D721Med (cell line): ENCODE data around the gene COBL.

Source experiments
- DNase-seq: peaks from one replicate; pipeline ENCODE4 v3.0.0; 2011; ENCODE audit warnings: low spot score; ENCODE audit not compliant: insufficient read length
- FAIRE-seq: peaks from 2 replicates; lab custom pipeline; 2011; peaks lifted over from hg19 to GRCh38; lab: Jason Lieb, UNC
- TF ChIP-seq, protein P1 (sequence below): IDR thresholded peaks from 2 replicates; pipeline ENCODE4 v1.5.1; 2012; ENCODE audit warnings: mild to moderate bottlenecking, control low read depth; ENCODE audit not compliant: insufficient read depth; ENCODE audit errors: missing control alignments

The COBL gene

DNA sequence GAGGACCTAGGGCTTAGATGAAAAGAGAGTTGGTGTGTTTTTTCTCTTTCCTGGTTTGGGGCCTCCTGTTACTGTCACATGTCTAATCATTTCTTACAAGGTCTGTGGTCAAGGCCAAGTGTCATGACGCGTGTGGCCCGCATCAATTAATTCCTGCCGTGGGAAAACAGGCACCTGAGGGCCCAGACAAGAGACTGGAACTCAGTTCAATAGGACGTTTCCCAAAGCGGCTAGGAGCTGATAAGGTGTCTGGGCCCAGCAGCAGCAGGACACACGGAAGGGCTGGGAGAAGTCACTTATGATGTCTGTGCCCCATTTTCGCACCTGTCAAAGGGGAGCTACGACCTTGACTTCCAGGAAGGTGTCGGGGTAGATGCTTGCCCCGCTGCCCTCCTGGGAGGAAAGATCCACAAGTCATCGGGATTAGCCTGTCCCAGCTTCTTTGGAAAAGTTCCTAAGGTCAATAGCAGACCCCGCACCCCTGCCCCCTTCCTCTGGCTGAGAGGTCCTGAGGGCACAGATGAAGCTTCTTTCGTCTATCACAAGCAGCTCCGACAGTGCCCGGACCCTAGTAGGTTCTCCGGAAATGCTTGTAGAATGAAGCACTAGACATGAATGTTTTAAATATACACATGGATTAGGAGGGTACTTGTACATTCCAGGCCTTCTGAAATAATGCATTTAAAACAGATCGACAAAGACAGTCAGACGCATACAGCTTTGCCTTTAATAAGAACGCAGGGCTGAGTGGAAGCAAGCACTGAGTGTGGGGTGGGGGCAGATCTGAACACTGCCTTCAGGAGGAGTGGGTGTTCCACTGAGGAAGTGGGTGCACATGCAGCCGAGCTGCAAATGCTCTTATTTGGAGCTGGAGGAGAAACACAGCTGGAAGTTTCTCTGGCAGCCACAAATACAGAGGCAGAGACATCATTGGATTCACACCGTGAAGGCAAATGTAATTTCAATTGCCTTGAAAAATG lies 296.4 kb downstream of the COBL start:
- FAIRE-seq (no peak), DNase-seq (no peak)
- TF ChIP-seq, protein P1, sequence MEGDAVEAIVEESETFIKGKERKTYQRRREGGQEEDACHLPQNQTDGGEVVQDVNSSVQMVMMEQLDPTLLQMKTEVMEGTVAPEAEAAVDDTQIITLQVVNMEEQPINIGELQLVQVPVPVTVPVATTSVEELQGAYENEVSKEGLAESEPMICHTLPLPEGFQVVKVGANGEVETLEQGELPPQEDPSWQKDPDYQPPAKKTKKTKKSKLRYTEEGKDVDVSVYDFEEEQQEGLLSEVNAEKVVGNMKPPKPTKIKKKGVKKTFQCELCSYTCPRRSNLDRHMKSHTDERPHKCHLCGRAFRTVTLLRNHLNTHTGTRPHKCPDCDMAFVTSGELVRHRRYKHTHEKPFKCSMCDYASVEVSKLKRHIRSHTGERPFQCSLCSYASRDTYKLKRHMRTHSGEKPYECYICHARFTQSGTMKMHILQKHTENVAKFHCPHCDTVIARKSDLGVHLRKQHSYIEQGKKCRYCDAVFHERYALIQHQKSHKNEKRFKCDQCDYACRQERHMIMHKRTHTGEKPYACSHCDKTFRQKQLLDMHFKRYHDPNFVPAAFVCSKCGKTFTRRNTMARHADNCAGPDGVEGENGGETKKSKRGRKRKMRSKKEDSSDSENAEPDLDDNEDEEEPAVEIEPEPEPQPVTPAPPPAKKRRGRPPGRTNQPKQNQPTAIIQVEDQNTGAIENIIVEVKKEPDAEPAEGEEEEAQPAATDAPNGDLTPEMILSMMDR = no peak

DNA sequence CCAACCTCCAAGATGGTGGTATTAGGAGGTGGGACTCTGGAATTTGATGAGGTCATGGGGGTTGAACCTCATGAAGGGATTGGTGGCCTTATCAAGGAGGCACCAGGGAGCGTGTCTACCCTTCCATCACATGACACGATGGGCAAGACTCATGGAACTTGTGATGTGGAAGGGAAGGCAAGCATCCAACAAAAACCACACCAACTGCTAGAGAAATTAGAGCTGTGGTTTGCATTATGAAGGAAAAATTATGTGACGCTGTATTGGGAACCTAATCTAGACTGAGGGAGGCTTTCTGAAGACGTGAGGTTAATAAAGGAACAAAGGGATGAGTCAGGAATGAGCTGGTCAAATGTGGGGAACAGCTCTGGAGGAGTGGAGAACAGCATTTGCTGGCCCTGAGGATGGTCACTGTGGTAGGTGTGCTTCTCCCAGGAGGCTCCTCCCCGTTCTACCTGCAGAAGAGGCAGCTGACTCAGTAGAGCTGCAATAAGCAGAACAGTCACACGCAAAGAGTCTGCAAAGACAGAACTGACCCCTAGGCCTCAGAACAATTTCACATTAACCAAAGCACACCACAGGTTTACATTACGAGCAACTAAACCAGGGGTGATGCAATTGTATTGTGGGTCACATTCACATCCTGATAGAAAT lies 297.3 kb downstream of the COBL start:
- no peak for FAIRE-seq
- no peak for DNase-seq
- TF ChIP-seq, protein P1 = no peak

DNA sequence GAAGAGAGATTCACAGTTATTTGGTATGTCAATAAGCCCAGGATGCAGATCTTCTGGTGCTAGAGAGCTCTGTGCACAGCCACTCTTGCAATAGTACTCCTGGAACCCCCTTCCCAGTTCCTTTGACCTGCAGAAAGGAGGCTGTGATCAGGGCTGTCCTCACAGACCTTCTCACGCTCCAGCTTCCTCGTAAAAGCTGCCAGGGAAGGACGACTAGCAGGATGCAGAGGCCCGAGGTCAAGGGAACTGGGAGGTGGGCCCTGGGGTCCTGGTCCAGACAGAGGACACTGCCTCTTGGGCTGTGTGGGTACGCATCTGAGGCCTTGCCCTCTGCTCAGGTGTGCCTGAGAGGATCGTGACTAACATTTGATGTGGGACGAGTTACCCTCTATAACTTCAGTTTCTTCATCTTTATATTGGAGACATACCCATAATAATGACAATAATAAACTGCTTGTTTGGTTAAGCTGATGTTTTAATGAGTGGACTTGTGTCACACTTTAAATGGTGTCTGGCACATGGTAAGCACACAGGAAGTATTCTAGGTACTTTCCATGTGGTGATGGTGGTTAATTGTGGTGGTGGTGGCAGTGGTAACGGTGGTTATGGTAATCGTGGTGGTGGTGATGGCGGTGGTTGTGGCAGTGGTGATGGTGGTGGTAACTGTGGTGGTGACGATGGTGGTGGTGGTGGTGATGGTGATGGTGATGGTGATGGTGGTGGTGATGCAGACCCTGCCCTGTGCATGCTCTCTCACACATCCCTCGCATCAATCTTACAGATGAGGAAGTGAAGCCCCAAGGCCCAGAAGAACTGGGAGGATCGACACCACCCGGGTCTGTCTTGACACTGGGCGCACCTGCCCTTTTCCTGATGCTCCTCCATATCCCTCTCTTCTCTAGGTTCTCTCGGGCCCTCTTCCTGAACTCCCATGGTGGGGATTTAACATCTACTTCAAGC lies 298.8 kb downstream of the COBL start:
- FAIRE-seq = no peak
- TF ChIP-seq, protein P1 = no peak

DNA sequence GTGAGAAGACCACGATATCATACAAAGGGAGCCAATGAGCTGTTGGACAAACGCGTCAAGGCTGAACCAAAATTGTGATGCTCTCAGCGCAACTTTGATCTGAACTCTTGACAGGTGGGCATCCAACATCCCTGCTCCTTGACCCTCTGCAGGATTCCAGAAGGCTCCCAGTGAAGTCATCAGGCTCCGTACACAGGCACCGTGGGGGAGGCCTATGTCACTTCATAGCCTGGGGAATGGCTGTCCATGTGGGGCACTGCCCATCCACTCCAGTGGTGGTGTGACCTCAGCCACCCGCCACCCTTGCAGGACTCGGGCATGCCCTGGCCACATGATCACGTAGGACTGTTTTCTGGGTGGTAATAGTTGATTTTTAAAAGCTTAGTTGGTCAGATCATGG lies 300.1 kb downstream of the COBL start:
- TF ChIP-seq, protein P1 = no peak
- FAIRE-seq (no peak), DNase-seq (no peak)

More for the DNA sequence above, 298.8 kb downstream of the COBL start:
- DNase-seq = no peak

DNA sequence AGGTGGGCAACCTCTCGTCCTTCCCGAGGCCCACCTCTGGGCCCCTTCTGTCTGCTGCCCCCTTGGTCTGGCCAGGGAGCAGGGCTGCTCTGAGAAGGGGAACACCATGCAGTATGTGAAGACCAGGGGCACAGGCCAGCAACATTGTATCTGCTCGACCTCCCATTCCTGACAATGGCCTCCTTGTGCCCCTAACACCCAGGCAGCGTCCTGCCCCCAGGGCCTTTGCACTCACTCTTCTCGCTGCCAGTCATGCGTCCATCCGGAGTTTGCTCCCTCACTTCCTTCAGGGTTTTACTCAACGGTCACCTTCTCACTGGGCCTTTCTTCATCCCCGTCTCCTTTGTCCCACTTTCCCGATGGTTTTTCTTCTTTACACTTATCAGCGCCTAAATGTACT lies 301.0 kb downstream of the COBL start:
- TF ChIP-seq, protein P1 = no peak
- no peak for DNase-seq
- FAIRE-seq = no peak

DNA sequence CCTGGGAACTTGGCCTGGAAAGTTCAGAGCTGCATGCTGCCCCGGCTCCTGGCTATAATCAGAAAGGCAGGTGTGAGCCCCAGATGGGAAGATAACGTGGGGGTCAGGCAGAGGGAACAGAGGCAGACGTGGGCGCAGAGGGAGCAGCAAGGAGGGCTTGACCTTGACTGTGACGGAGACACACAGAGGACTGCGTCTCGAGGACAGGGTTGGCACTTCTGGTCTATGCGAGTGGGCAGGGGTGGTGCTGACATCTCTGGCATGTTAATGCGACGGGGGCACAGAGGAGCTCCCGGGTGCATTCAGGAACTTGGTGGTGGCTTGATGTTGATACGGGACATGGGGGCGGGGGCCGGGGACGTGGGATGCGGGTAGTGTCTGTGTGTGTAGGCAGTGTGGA lies 301.8 kb downstream of the COBL start:
- TF ChIP-seq, protein P1 = no peak
- FAIRE-seq = no peak
- no peak for DNase-seq
